ENCODE measurements around the gene FOXA2.

GRCh38 chr20:22630701-22631100, 46.3 kb upstream of the FOXA2 start:
- TF ChIP-seq CTCF (IDR thresholded peaks at IDR 0.05) (no peak), POLR2A (IDR thresholded peaks at IDR 0.05) (no peak)
